ENCODE results near the gene DPYD. TPM values are rescaled to one million over a fixed set of nuclear protein-coding genes. Genes with fewer than 3 reads are reported as not detected.

Gene DPYD
- total and polyA plus RNA-seq, 9 of the 15 experiments (the other 6 are each of a cell fraction or from before 2014, with no cell fraction given), result 0.03 to 0.25 (median 0.08) TPM; not detected in 2

- in situ Hi-C loops (cut with MboI) (no loop called here), intact Hi-C loops (cut with micrococcal nuclease) (no loop called here)
- ATAC-seq (no peak), DNase-seq (ENCODE audit: extremely low read depth in 1 of 4, low spot score in 3 of 4) (no peak), FAIRE-seq (no peak)
- Histone ChIP-seq H3K9me3 (replicated peaks; ENCODE audit: control insufficient read depth, insufficient read depth, low read depth, low read length) (no peaks in the 10 kb centered on the region; the same call in 1 of the 2 replicates), H3K4me3 (no peak overlapping the region), H3K27ac (ENCODE audit: extremely low read depth, low read depth, low read length) (no peak overlapping the region), H3K9ac (ENCODE audit: insufficient read depth in 1 of 2, low read depth in 2 of 2, low read length in 2 of 2) (no peak overlapping the region), H3K4me2 (ENCODE audit: insufficient read depth, low read length) (no peak overlapping the region), H2AFZ (ENCODE audit: low read depth, low read length) (no peak overlapping the region), H3K9me1 (ENCODE audit: control insufficient read depth, insufficient read depth, low read length) (no peaks in the 10 kb centered on the region), H3K4me1 (replicated peaks in 1 of 2; ENCODE audit: control insufficient read depth in 2 of 2, insufficient read depth in 2 of 2, low read length in 2 of 2) (no peaks in the 10 kb centered on the region), H3K79me2 (ENCODE audit: control insufficient read depth, insufficient read depth, low read length) (no peaks in the 10 kb centered on the region), H3K27me3 (ENCODE audit: control insufficient read depth in 2 of 2, insufficient read depth in 2 of 2, low read length in 2 of 2) (no peaks in the 10 kb centered on the region), H3K36me3 (ENCODE audit: control insufficient read depth, insufficient read depth, low read length) (no peaks in the 10 kb centered on the region), H4K20me1 (replicated peaks; ENCODE audit: control insufficient read depth, insufficient read depth, low read length) (no peaks in the 10 kb centered on the region)
- POLR2A ChIA-PET, result no interaction called here
- no peak for TF ChIP-seq NCOA2 (IDR thresholded peaks at IDR 0.05; ENCODE audit: partially characterized antibody in 2 of 2)
- TF ChIP-seq FOXA1 (IDR thresholded peaks at IDR 0.05; ENCODE audit: borderline replicate concordance), result no peak
- no peak for TF ChIP-seq ASH1L (IDR thresholded peaks at IDR 0.05; ENCODE audit: borderline replicate concordance, low read depth, partially characterized antibody)
- no peak for TF ChIP-seq RBM15 (IDR thresholded peaks at IDR 0.05; ENCODE audit: insufficient read depth, low read length)
- no peak for TF ChIP-seq PBX2 (CRISPR knock-in tag; IDR thresholded peaks at IDR 0.05; ENCODE audit: low read depth)
- no peak for TF ChIP-seq PBX2 (tag; conservative IDR thresholded peaks at IDR 0.05; ENCODE audit: low read depth)
- TF ChIP-seq ZNF41 (CRISPR knock-in tag; conservative IDR thresholded peaks at IDR 0.05), result no peak
- no peak for TF ChIP-seq FOXM1 (IDR thresholded peaks at IDR 0.05; ENCODE audit: low read depth)
- no peak for TF ChIP-seq FOXM1 (CRISPR knock-in tag; IDR thresholded peaks at IDR 0.05; ENCODE audit: low read depth)
- CTCF ChIA-PET (ENCODE audit: low intra/inter-chr PET ratio), result no interaction called here
- WGBS (ENCODE audit: insufficient coverage, low coverage, missing lambda C conversion rate), result 2% methylated on average over 8 of the region's 8 CpGs
- BruUV-seq (replicated peaks), result no TSS peak
Measured at GRCh38 chr1:97331165-97331564, 589.7 kb downstream of the DPYD start.
